Caco-2 (cell line): Measurements from ENCODE around the gene MNAT1. TPM values are rescaled to one million over a fixed set of nuclear protein-coding genes. Genes with fewer than 3 reads are reported as not detected.

Source experiments
- BruUV-seq: library from RNA; stranded (reverse); fragments of 400-500 nt; replicated peaks from 2 replicates; lab custom pipeline; 2021; lab: Mats Ljungman, UMichigan
- CTCF ChIA-PET: fragments of 300-600 bp; sonication (Branson Sonifier 250); formaldehyde crosslinking; loops from one replicate; lab custom pipeline; 2022; ENCODE audit warnings: antibody characterized with exemption; lab: Charles Lee
- POLR2A ChIA-PET: fragments of 300-600 bp; sonication (Branson Sonifier 250); formaldehyde crosslinking; loops from one replicate; lab custom pipeline; 2022; ENCODE audit warnings: antibody characterized with exemption; lab: Charles Lee
- DNase-seq, 2 experiments: peaks; one replicate each; pipeline versions ENCODE4 v3.0.0 to v3.0.0-alpha.2; 2020 to 2022
- H3K27me3 ChIP-seq: replicated peaks from 2 replicates; pipeline ENCODE4 v1.6.0; 2011; ENCODE audit warnings: low read length; ENCODE audit not compliant: control insufficient read depth, insufficient read depth
- H3K36me3 ChIP-seq: 2 replicates; pipeline ENCODE4 v1.5.1; 2011; ENCODE audit warnings: low read length; ENCODE audit not compliant: control insufficient read depth, insufficient read depth
- H3K4me1 ChIP-seq: fragments of 250-450 bp; sonication (Bioruptor Pico); 2 replicates; pipeline ENCODE4 v1.5.1; 2020; ENCODE audit warnings: mild to moderate bottlenecking
- H3K4me3 ChIP-seq: 2 replicates; pipeline ENCODE4 v1.5.1; 2011; ENCODE audit warnings: low read depth, mild to moderate bottlenecking, control low read depth, low read length
- H3K9me3 ChIP-seq: fragments of 250-450 bp; sonication (Bioruptor Pico); 2 replicates; pipeline ENCODE4 v1.5.1; 2020; ENCODE audit warnings: mild to moderate bottlenecking, moderate library complexity
- H3K27ac Mint-ChIP-seq: one replicate; pipeline ENCODE4 v1.8.0; 2022; ENCODE audit warnings: mixed read lengths; ENCODE audit not compliant: unreplicated experiment
- H3K27me3 Mint-ChIP-seq: one replicate; pipeline ENCODE4 v1.8.0; 2022; ENCODE audit warnings: mixed read lengths; ENCODE audit not compliant: insufficient read depth, unreplicated experiment
- H3K36me3 Mint-ChIP-seq: one replicate; pipeline ENCODE4 v1.8.0; 2022; ENCODE audit warnings: mild to moderate bottlenecking, mixed read lengths; ENCODE audit not compliant: insufficient read depth, unreplicated experiment
- H3K4me1 Mint-ChIP-seq: one replicate; pipeline ENCODE4 v1.8.0; 2022; ENCODE audit warnings: low read depth, mixed read lengths; ENCODE audit not compliant: unreplicated experiment
- H3K4me3 Mint-ChIP-seq: one replicate; pipeline ENCODE4 v1.8.0; 2022; ENCODE audit warnings: mild to moderate bottlenecking, moderate library complexity, mixed read lengths; ENCODE audit not compliant: unreplicated experiment
- H3K9me3 Mint-ChIP-seq: one replicate; pipeline ENCODE4 v1.8.0; 2022; ENCODE audit warnings: mixed read lengths; ENCODE audit not compliant: unreplicated experiment
- intact Hi-C: fragments of 100-400 bp; cut with micrococcal nuclease; formaldehyde crosslinking; loops from one replicate; pipeline ENCODE4 v1.10.0; 2022; ENCODE audit not compliant: unreplicated experiment
- total RNA-seq: library from RNA; stranded (reverse); gene quantifications from 2 replicates; pipeline ENCODE4 v1.2.3, GENCODE V29; 2022
- TF ChIP-seq, protein P1 (sequence below), 2 experiments: fragments of 200-600 bp in 1 of 2; IDR thresholded peaks; 1 replicate in 1 of 2; 2 replicates in 1 of 2; pipeline versions ENCODE4 v1.5.1 to v1.8.0; 2011 to 2022; ENCODE audit warnings: antibody characterized with exemption in 1 of 2, control low read depth in 1 of 2, inconsistent platforms in 1 of 2, low read depth in 1 of 2, low read length in 1 of 2, mild to moderate bottlenecking in 1 of 2, moderate library complexity in 1 of 2; ENCODE audit not compliant: insufficient read depth in 1 of 2, severe bottlenecking in 1 of 2, unreplicated experiment in 1 of 2

MNAT1 gene
- total RNA-seq, 1 experiment from 2014 or later, result 36.4 TPM

DNA sequence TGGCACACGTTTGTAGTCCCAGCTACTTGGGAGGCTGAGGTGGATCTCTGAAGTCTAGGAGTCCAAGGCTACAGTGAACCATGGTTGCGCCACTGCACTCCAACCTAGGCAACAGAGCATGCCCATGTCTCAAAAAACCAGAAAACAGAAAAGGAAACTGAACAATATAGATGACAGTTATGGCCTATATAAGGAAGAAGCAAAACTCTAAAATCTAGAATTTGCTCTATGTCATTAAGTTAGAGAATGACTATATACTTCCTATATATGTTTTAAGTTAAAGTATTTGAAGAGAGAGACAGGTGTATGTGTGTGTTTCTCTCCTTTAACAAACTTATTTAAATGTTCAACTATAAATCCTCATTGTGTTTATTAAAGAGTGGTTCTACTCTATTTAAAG is 65.8 kb downstream of the MNAT1 start:
- no peak for DNase-seq
- Mint-ChIP-seq H3K9me3 (no peaks in the 10 kb centered on the region), H3K4me3 (no peak overlapping the region), H3K27ac (no peak overlapping the region), H3K36me3 (no peaks in the 10 kb centered on the region), H3K27me3 (no peaks in the 10 kb centered on the region), H3K4me1 (no peaks in the 10 kb centered on the region)
- Histone ChIP-seq H3K9me3 (no peaks in the 10 kb centered on the region), H3K27me3 (no peaks in the 10 kb centered on the region), H3K4me3 (no peak overlapping the region), H3K36me3 (no peaks in the 10 kb centered on the region), H3K4me1 (no peaks in the 10 kb centered on the region)
- ChIA-PET CTCF (no interaction called here), POLR2A (no interaction called here)
- TF ChIP-seq, protein P1, sequence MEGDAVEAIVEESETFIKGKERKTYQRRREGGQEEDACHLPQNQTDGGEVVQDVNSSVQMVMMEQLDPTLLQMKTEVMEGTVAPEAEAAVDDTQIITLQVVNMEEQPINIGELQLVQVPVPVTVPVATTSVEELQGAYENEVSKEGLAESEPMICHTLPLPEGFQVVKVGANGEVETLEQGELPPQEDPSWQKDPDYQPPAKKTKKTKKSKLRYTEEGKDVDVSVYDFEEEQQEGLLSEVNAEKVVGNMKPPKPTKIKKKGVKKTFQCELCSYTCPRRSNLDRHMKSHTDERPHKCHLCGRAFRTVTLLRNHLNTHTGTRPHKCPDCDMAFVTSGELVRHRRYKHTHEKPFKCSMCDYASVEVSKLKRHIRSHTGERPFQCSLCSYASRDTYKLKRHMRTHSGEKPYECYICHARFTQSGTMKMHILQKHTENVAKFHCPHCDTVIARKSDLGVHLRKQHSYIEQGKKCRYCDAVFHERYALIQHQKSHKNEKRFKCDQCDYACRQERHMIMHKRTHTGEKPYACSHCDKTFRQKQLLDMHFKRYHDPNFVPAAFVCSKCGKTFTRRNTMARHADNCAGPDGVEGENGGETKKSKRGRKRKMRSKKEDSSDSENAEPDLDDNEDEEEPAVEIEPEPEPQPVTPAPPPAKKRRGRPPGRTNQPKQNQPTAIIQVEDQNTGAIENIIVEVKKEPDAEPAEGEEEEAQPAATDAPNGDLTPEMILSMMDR (IDR thresholded peaks at IDR 0.05; ENCODE audit: insufficient read depth in 1 of 2, low read depth in 1 of 2, low read length in 1 of 2, severe bottlenecking in 1 of 2, unreplicated experiment in 1 of 2), result no peak
- BruUV-seq, result no TSS peak
- intact Hi-C loops, result no loop called here

- intact Hi-C loops, result no loop called here
- BruUV-seq, result no TSS peak
- Mint-ChIP-seq H3K9me3 (no peaks in the 10 kb centered on the region), H3K4me3 (no peak overlapping the region), H3K27ac (no peak overlapping the region), H3K4me1 (no peaks in the 10 kb centered on the region), H3K27me3 (no peaks in the 10 kb centered on the region), H3K36me3 (no peaks in the 10 kb centered on the region)
- no peak for DNase-seq
- TF ChIP-seq, protein P1 (IDR thresholded peaks at IDR 0.05; ENCODE audit: insufficient read depth in 1 of 2, low read depth in 1 of 2, low read length in 1 of 2, severe bottlenecking in 1 of 2, unreplicated experiment in 1 of 2), result no peak
- Histone ChIP-seq H3K27me3 (no peaks in the 10 kb centered on the region), H3K36me3 (no peaks in the 10 kb centered on the region), H3K4me1 (no peaks in the 10 kb centered on the region), H3K4me3 (no peak overlapping the region), H3K9me3 (no peaks in the 10 kb centered on the region)
- CTCF ChIA-PET, result no interaction called here
- POLR2A ChIA-PET, result no interaction called here
Observed at GRCh38 chr14:60803871-60804270, 69.3 kb downstream of the MNAT1 start.

DNA sequence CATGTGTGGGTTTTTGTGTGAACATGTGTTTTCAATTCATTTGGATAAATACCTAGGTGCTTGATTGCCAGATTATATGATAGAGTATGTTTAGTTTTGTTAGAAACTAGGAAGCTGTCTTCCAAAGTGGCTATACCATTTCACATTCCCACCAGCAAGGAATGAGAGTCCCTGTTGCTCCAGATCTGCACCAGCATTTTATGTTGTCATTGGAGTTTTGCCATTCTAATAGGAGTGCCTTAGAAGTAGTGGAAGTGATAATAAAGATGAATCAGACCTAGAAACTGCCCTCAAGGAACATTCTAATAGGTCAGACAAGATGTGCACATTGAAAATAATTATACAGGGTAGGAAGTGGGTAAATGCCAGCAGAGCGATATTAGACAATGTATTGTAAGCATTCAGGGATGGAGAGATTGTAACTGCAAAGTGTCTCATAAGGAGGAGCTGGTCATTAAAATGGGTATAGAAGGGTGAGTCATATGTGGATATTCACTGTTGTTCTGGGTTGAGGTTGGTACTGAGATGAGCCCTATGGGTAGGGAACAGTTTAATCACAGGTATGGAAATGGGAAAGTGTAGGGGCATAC is 71.4 kb downstream of the MNAT1 start:
- H3K27me3 ChIP-seq, result no peaks in the 10 kb centered on the region
- Mint-ChIP-seq H3K27ac (no peak overlapping the region), H3K9me3 (no peaks in the 10 kb centered on the region), H3K36me3 (no peaks in the 10 kb centered on the region), H3K4me3 (no peak overlapping the region), H3K4me1 (no peaks in the 10 kb centered on the region), H3K27me3 (no peaks in the 10 kb centered on the region)
- BruUV-seq, result no TSS peak
- no peak overlapping the region for H3K4me3 ChIP-seq
- TF ChIP-seq, protein P1 (IDR thresholded peaks at IDR 0.05; ENCODE audit: insufficient read depth in 1 of 2, low read depth in 1 of 2, low read length in 1 of 2, severe bottlenecking in 1 of 2, unreplicated experiment in 1 of 2), result no peak
- ChIA-PET POLR2A (no interaction called here), CTCF (no interaction called here)
- H3K4me1 ChIP-seq, result no peaks in the 10 kb centered on the region
- H3K36me3 ChIP-seq, result no peaks in the 10 kb centered on the region
- no peak for DNase-seq
- intact Hi-C loops, result no loop called here
- no peaks in the 10 kb centered on the region for H3K9me3 ChIP-seq
